Stimulated activated CD4-positive, alpha-beta T cell treated with anti-CD3 and anti-CD28 coated beads, Interleukin-1b, Interleukin-23, amount 100 ng/mL, for 48 hours (primary cell): ENCODE results near the gene PSTPIP1.
A peak's percentile ranks its signal among the peaks of the same experiment; 100 is the strongest.

ENCODE experiments used
- DNase-seq: peaks from one replicate; pipeline ENCODE4 v3.0.0-alpha.2; 2020

PSTPIP1 gene

GRCh38 chr15:77001966-77002365 lies 7.0 kb downstream of the PSTPIP1 start:
- no peak for DNase-seq

GRCh38 chr15:77002436-77002835 lies 7.5 kb downstream of the PSTPIP1 start:
- DNase-seq: no peak

- DNase-seq: peak; percentile 78
These were observed 8.3 kb downstream of the PSTPIP1 start for GRCh38 chr15:77002954-77003912.

- no peak for DNase-seq
These were observed 9.3 kb downstream of the PSTPIP1 start for GRCh38 chr15:77004189-77004588.

GRCh38 chr15:77009176-77009575 lies 14.2 kb downstream of the PSTPIP1 start:
- no peak for DNase-seq

GRCh38 chr15:77009646-77010311 lies 14.9 kb downstream of the PSTPIP1 start:
- DNase-seq: no peak

- no peak for DNase-seq
These were observed 15.4 kb downstream of the PSTPIP1 start for GRCh38 chr15:77010312-77010686.

- DNase-seq: no peak
These were observed 15.9 kb downstream of the PSTPIP1 start for GRCh38 chr15:77010857-77011256.

- DNase-seq: no peak
These were observed 17.3 kb downstream of the PSTPIP1 start for GRCh38 chr15:77012117-77012712.

GRCh38 chr15:77012868-77013267 lies 17.9 kb downstream of the PSTPIP1 start:
- no peak for DNase-seq

GRCh38 chr15:77013776-77014131 lies 18.8 kb downstream of the PSTPIP1 start:
- peak; percentile 90 for DNase-seq

- no peak for DNase-seq
These were observed 19.5 kb downstream of the PSTPIP1 start for GRCh38 chr15:77014132-77015081.

- DNase-seq: no peak
These were observed 20.9 kb downstream of the PSTPIP1 start for GRCh38 chr15:77015646-77016320.

GRCh38 chr15:77016321-77016695 lies 21.4 kb downstream of the PSTPIP1 start:
- no peak for DNase-seq

- DNase-seq: no peak
These were observed 22.2 kb downstream of the PSTPIP1 start for GRCh38 chr15:77017091-77017660.

- no peak for DNase-seq
These were observed 23.1 kb downstream of the PSTPIP1 start for GRCh38 chr15:77017761-77018720.

GRCh38 chr15:77018796-77019505 lies 24.0 kb downstream of the PSTPIP1 start:
- DNase-seq: no peak

- peak; percentile 42 for DNase-seq
These were observed 24.8 kb downstream of the PSTPIP1 start for GRCh38 chr15:77019521-77020331.
